Measurements from ENCODE around the gene UBE2B.

Gene UBE2B

GRCh38 chr5:134387443-134387842 is 16.1 kb downstream of the UBE2B start:
- no peak for TF ChIP-seq EZH2 (IDR thresholded peaks at IDR 0.05; ENCODE audit: borderline replicate concordance, low read depth, low read length, severe bottlenecking)
- Histone ChIP-seq H3K27ac (ENCODE audit: low read length) (no peak overlapping the region), H3K36me3 (ENCODE audit: insufficient read depth, low read length) (peaks cover 77% of the 10 kb centered on the region)

GRCh38 chr5:134392301-134392700 is 20.9 kb downstream of the UBE2B start:
- H3K27ac ChIP-seq (ENCODE audit: low read length): no peak overlapping the region
- no peaks in the 10 kb centered on the region for H3K9me3 ChIP-seq (ENCODE audit: insufficient read depth, low read length, severe bottlenecking)
- DNase-seq: no peak
- H3K9ac ChIP-seq (ENCODE audit: low read depth, low read length): no peak overlapping the region
- no peak overlapping the region for H3K4me3 ChIP-seq (ENCODE audit: low read depth in 1 of 2, low read length in 2 of 2)
- 0 out of 2 replicates have a peak, but pooled peaks cover 2% of the 10 kb centered on the region for H3K79me2 ChIP-seq (ENCODE audit: insufficient read depth, low read length)
- ATAC-seq (ENCODE audit: insufficient read depth, low read depth): no peak
- H3K4me2 ChIP-seq (ENCODE audit: insufficient read depth, low read length): no peak overlapping the region
- no peaks in the 10 kb centered on the region for H4K20me1 ChIP-seq (ENCODE audit: insufficient read depth, low read length)
- peaks cover 86% of the 10 kb centered on the region for H3K36me3 ChIP-seq (ENCODE audit: insufficient read depth, low read length)
- no peaks in the 10 kb centered on the region for H3K4me1 ChIP-seq (ENCODE audit: insufficient read depth, low read length)
- no peak for TF ChIP-seq EZH2 (IDR thresholded peaks at IDR 0.05; ENCODE audit: borderline replicate concordance, low read depth, low read length, severe bottlenecking)
- TF ChIP-seq, protein P1, sequence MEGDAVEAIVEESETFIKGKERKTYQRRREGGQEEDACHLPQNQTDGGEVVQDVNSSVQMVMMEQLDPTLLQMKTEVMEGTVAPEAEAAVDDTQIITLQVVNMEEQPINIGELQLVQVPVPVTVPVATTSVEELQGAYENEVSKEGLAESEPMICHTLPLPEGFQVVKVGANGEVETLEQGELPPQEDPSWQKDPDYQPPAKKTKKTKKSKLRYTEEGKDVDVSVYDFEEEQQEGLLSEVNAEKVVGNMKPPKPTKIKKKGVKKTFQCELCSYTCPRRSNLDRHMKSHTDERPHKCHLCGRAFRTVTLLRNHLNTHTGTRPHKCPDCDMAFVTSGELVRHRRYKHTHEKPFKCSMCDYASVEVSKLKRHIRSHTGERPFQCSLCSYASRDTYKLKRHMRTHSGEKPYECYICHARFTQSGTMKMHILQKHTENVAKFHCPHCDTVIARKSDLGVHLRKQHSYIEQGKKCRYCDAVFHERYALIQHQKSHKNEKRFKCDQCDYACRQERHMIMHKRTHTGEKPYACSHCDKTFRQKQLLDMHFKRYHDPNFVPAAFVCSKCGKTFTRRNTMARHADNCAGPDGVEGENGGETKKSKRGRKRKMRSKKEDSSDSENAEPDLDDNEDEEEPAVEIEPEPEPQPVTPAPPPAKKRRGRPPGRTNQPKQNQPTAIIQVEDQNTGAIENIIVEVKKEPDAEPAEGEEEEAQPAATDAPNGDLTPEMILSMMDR (IDR thresholded peaks at IDR 0.05; ENCODE audit: borderline replicate concordance, extremely low read depth, low read length, poor library complexity, severe bottlenecking): no peak
- no peaks in the 10 kb centered on the region for H3K27me3 ChIP-seq (ENCODE audit: insufficient read depth, low read length, poor library complexity)
- H2AFZ ChIP-seq (ENCODE audit: low read depth, low read length): no peak overlapping the region

More at GRCh38 chr5:134387443-134387842, 16.1 kb downstream of the UBE2B start:
- H3K9me3 ChIP-seq (ENCODE audit: insufficient read depth, low read length, severe bottlenecking): no peaks in the 10 kb centered on the region
- peaks cover 13% of the 10 kb centered on the region; the same call in 1 of the 2 replicates for H3K79me2 ChIP-seq (ENCODE audit: insufficient read depth, low read length)
- H3K4me3 ChIP-seq (ENCODE audit: low read depth in 1 of 2, low read length in 2 of 2): no peak overlapping the region
- ATAC-seq (ENCODE audit: insufficient read depth, low read depth) (no peak), DNase-seq (no peak)
- no peaks in the 10 kb centered on the region for H3K4me1 ChIP-seq (ENCODE audit: insufficient read depth, low read length)
- no peaks in the 10 kb centered on the region for H3K27me3 ChIP-seq (ENCODE audit: insufficient read depth, low read length, poor library complexity)
- no peak overlapping the region for H3K4me2 ChIP-seq (ENCODE audit: insufficient read depth, low read length)
- peaks cover 3% of the 10 kb centered on the region; the same call in 1 of the 2 replicates for H4K20me1 ChIP-seq (ENCODE audit: insufficient read depth, low read length)
- H2AFZ ChIP-seq (ENCODE audit: low read depth, low read length): no peak overlapping the region
- no peak overlapping the region for H3K9ac ChIP-seq (ENCODE audit: low read depth, low read length)

DNA sequence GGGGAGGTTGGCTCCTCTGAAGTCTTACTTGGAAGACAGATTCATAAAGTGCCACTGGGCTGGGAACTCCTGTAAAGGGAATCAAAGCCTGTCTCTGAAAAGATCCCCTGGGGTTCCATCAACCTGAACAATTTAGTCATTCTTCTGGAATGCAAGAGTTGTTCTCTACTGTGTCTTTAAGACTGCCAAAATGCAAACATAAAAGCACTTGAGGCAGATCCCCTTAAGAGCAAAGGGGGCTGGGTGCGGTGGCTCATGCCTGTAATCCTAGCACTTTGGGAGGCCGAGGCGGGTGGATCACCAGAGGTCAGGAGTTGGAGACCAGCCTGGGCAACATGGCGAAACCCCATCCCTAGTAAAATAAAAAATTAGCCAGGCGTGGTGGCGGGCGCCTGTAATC is 23.6 kb downstream of the UBE2B start:
- Histone ChIP-seq H3K4me3 (ENCODE audit: low read depth in 1 of 2, low read length in 2 of 2) (no peak overlapping the region), H3K27me3 (ENCODE audit: insufficient read depth, low read length, poor library complexity) (no peaks in the 10 kb centered on the region), H3K4me1 (ENCODE audit: insufficient read depth, low read length) (no peaks in the 10 kb centered on the region), H3K27ac (ENCODE audit: low read length) (no peak overlapping the region), H4K20me1 (ENCODE audit: insufficient read depth, low read length) (no peaks in the 10 kb centered on the region), H3K79me2 (ENCODE audit: insufficient read depth, low read length) (no peaks in the 10 kb centered on the region), H2AFZ (ENCODE audit: low read depth, low read length) (no peak overlapping the region), H3K9me3 (ENCODE audit: insufficient read depth, low read length, severe bottlenecking) (no peaks in the 10 kb centered on the region), H3K9ac (ENCODE audit: low read depth, low read length) (no peak overlapping the region), H3K36me3 (ENCODE audit: insufficient read depth, low read length) (peaks cover 85% of the 10 kb centered on the region), H3K4me2 (ENCODE audit: insufficient read depth, low read length) (no peak overlapping the region)
- no peak for DNase-seq
- ATAC-seq (ENCODE audit: insufficient read depth, low read depth): no peak
- TF ChIP-seq EZH2 (IDR thresholded peaks at IDR 0.05; ENCODE audit: borderline replicate concordance, low read depth, low read length, severe bottlenecking): no peak
- TF ChIP-seq, protein P1 (IDR thresholded peaks at IDR 0.05; ENCODE audit: borderline replicate concordance, extremely low read depth, low read length, poor library complexity, severe bottlenecking): no peak

GRCh38 chr5:134396274-134396673 is 24.9 kb downstream of the UBE2B start:
- Histone ChIP-seq H3K79me2 (ENCODE audit: insufficient read depth, low read length) (no peaks in the 10 kb centered on the region), H3K27me3 (ENCODE audit: insufficient read depth, low read length, poor library complexity) (no peaks in the 10 kb centered on the region), H3K4me2 (ENCODE audit: insufficient read depth, low read length) (no peak overlapping the region), H3K4me3 (ENCODE audit: low read depth in 1 of 2, low read length in 2 of 2) (no peak overlapping the region), H4K20me1 (ENCODE audit: insufficient read depth, low read length) (no peaks in the 10 kb centered on the region), H3K27ac (ENCODE audit: low read length) (no peak overlapping the region), H3K9me3 (ENCODE audit: insufficient read depth, low read length, severe bottlenecking) (no peaks in the 10 kb centered on the region), H2AFZ (ENCODE audit: low read depth, low read length) (no peak overlapping the region), H3K9ac (ENCODE audit: low read depth, low read length) (no peak overlapping the region), H3K36me3 (ENCODE audit: insufficient read depth, low read length) (peaks cover 74% of the 10 kb centered on the region), H3K4me1 (ENCODE audit: insufficient read depth, low read length) (no peaks in the 10 kb centered on the region)
- DNase-seq (no peak), ATAC-seq (ENCODE audit: insufficient read depth, low read depth) (no peak)
- no peak for TF ChIP-seq EZH2 (IDR thresholded peaks at IDR 0.05; ENCODE audit: borderline replicate concordance, low read depth, low read length, severe bottlenecking)
- TF ChIP-seq, protein P1 (IDR thresholded peaks at IDR 0.05; ENCODE audit: borderline replicate concordance, extremely low read depth, low read length, poor library complexity, severe bottlenecking): no peak

Measured in DND-41 (cell line).